A549 treated with GW870086 at 1 μM for 4 hours (cell line): ENCODE data around the gene RUVBL2. TPM values are rescaled to one million over a fixed set of nuclear protein-coding genes. Genes with fewer than 3 reads are reported as not detected.

Experiments used
- total RNA-seq: library from RNA; stranded (reverse); fragments of 200-300 nt; extraction: Qiagen RNA extraction; gene quantifications from 5 replicates; pipeline ENCODE4 v1.2.3, GENCODE V29; 2022; ENCODE audit warnings: low read depth

RUVBL2 gene
- 214 to 245 TPM (median 232 TPM) in 5 replicates for total RNA-seq

GRCh38 chr19:48993175-48994034, at the start of gene RUVBL2, which contains the start of gene GYS1:
RUVBL2 (plus strand) TSS chr19:48993887; CDS start chr19:48993912, 25 bp downstream.
GYS1 (minus strand) TSS chr19:48993309; CDS start chr19:48993112, 197 bp downstream.

GRCh38 chr19:48954595-48955307, 38.9 kb upstream of the RUVBL2 start, which contains the start of gene BAX:
BAX (plus strand) TSS chr19:48954875; CDS start chr19:48954929, 54 bp downstream.

GRCh38 chr19:48965040-48965805, 28.5 kb upstream of the RUVBL2 start, which contains the start of gene FTL:
FTL (plus strand) TSS chr19:48965309; CDS start chr19:48965508, 199 bp downstream.

GRCh38 chr19:49017041-49017665, 23.5 kb downstream of the RUVBL2 start, which contains the start of gene LHB:
LHB (minus strand) TSS chr19:49017091; CDS start chr19:49017081, 10 bp downstream.

GRCh38 chr19:49024233-49024632, 30.5 kb downstream of the RUVBL2 start, which contains the start of gene CGB3:
CGB3 (minus strand) TSS chr19:49024333; CDS start chr19:49023971, 362 bp downstream.

GRCh38 chr19:49031642-49032301, 38.1 kb downstream of the RUVBL2 start, which contains the start of gene CGB2:
CGB2 (plus strand) TSS chr19:49031890; CDS start chr19:49032096, 206 bp downstream.

GRCh38 chr19:49036815-49037214, 43.1 kb downstream of the RUVBL2 start, which contains the start of gene CGB1:
CGB1 (minus strand) TSS chr19:49036895; CDS start chr19:49036711, 184 bp downstream.

DNA sequence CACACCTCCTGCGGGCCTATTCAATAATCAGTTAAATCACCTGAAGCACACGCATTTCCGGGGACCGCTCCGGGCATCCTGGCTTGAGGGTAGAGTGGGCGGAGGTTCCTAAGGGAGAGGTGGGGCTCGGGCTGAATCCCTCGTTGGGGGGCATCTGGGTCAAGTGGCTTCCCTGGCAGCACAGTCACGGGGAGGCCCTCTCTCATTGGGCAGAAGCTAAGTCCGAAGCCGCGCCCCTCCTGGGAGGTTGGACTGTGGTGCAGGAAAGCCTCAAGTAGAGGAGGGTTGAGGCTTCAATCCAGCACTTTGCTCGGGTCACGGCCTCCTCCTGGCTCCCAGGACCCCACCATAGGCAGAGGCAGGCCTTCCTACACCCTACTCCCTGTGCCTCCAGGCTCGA, 49.9 kb downstream of the RUVBL2 start, which contains the start of gene CGB5:
Gene CGB5 (plus strand): TSS at position 301 of the 400 bp plus-strand sequence. CDS start 362 bp downstream, outside the sequence.

GRCh38 chr19:49049011-49049410, 55.3 kb downstream of the RUVBL2 start, which contains the start of gene CGB8:
CGB8 (minus strand) TSS chr19:49049111; CDS start chr19:49048739, 372 bp downstream.

DNA sequence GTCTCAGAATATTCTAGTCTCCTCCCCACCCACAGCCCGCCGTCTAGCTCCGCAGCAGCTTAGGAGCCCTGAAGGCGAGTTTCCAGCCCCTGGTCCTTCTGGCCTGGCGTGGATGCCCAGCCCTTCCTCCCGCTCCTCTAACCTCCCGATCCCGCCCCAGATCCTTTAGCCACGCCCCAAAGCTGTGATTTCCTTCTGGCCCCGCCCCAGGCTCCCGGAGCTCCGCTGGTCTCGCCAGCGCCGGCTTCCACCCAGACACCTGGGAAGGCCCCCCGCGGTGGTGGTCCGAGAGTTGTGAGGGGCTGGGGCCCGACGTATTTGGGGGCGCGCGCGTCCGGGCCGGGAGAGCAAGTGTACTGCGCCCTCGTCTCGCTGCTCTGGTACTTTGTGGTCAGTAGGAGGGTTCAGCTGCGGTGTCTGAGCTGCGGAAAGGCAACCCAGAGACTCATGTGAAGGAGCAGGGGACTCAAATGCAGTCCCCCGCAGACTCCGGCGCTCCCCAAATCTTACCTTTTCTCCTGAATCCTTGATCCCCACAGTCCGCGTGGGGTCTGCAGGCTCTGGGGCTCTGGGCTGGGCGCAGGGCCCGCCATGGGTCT, 64.0 kb downstream of the RUVBL2 start, which contains the start of gene CGB7:
Gene CGB7 (minus strand): TSS at position 114 of the 599 bp plus-strand sequence. CDS start 2,374 bp downstream, outside the sequence.

GRCh38 chr19:49064768-49065611, 71.3 kb downstream of the RUVBL2 start, which contains the start of gene NTF4:
NTF4 (minus strand) TSS chr19:49064818; CDS start chr19:49061997, 2,821 bp downstream.

Other genes starting within 250 kb of the RUVBL2 start
- not detected in 5 replicates for gene IZUMO1, start 247.0 kb upstream of the RUVBL2 start, total RNA-seq
- 0.03 to 0.10 TPM (median 0.08 TPM) in 5 replicates for gene FUT1, start 241.2 kb upstream of the RUVBL2 start, total RNA-seq
- not detected in 5 replicates for gene FGF21, start 238.4 kb upstream of the RUVBL2 start, total RNA-seq
- 50.8 to 62.8 TPM (median 58.1 TPM) in 5 replicates for gene BCAT2, start 182.9 kb upstream of the RUVBL2 start, total RNA-seq
- gene HSD17B14, start 157.4 kb upstream of the RUVBL2 start, total RNA-seq, result 12.3 to 16.2 TPM (median 13.0 TPM) in 5 replicates
- 1.1 to 2.2 TPM (median 1.5 TPM) in 5 replicates for gene PLEKHA4, start 125.3 kb upstream of the RUVBL2 start, total RNA-seq
- gene PPP1R15A, start 121.5 kb upstream of the RUVBL2 start, total RNA-seq, result 84.1 to 116 TPM (median 94.2 TPM) in 5 replicates
- not detected in 5 replicates for gene TULP2, start 95.1 kb upstream of the RUVBL2 start, total RNA-seq
- gene NUCB1, start 93.6 kb upstream of the RUVBL2 start, total RNA-seq, result 193 to 220 TPM (median 200 TPM) in 5 replicates
- gene DHDH, start 60.2 kb upstream of the RUVBL2 start, total RNA-seq, result 1.2 to 2.7 TPM (median 1.7 TPM) in 5 replicates
- 267 to 409 TPM (median 344 TPM) in 5 replicates for gene BAX, start 39.0 kb upstream of the RUVBL2 start, total RNA-seq
- gene FTL, start 28.6 kb upstream of the RUVBL2 start, total RNA-seq, result 16,193 to 24,145 TPM (median 18,864 TPM) in 5 replicates
- gene GYS1, start 578 bp upstream of the RUVBL2 start, total RNA-seq, result 16.8 to 21.1 TPM (median 19.5 TPM) in 5 replicates
- gene LHB, start 23.2 kb downstream of the RUVBL2 start, total RNA-seq, result not detected in 5 replicates
- 0.38 TPM in 1 of 5 replicates, not detected in the others for gene CGB3, start 30.4 kb downstream of the RUVBL2 start, total RNA-seq
- gene CGB2, start 38.0 kb downstream of the RUVBL2 start, total RNA-seq, result 0.26 to 0.34 TPM (median 0.26 TPM) in 3 of 5 replicates, not detected in the others
- 0.21 TPM in 1 of 5 replicates, not detected in the others for gene CGB1, start 43.0 kb downstream of the RUVBL2 start, total RNA-seq
- 0.59 to 2.7 TPM (median 1.2 TPM) in 5 replicates for gene CGB5, start 50.0 kb downstream of the RUVBL2 start, total RNA-seq
- gene CGB8, start 55.2 kb downstream of the RUVBL2 start, total RNA-seq, result 1.9 to 3.4 TPM (median 2.0 TPM) in 5 replicates
- gene CGB7, start 63.9 kb downstream of the RUVBL2 start, total RNA-seq, result 0.21 to 0.97 TPM (median 0.55 TPM) in 4 of 5 replicates, not detected in the other
- 0.42 to 0.61 TPM (median 0.54 TPM) in 5 replicates for gene NTF4, start 70.9 kb downstream of the RUVBL2 start, total RNA-seq
- gene KCNA7, start 78.8 kb downstream of the RUVBL2 start, total RNA-seq, result not detected in 5 replicates
- gene SNRNP70, start 91.6 kb downstream of the RUVBL2 start, total RNA-seq, result 302 to 324 TPM (median 319 TPM) in 5 replicates
- gene LIN7B, start 120.5 kb downstream of the RUVBL2 start, total RNA-seq, result 5.7 to 7.1 TPM (median 6.7 TPM) in 5 replicates
- 1.5 to 2.5 TPM (median 1.6 TPM) in 5 replicates for gene C19orf73, start 125.3 kb downstream of the RUVBL2 start, total RNA-seq
- 4.5 to 8.8 TPM (median 8.1 TPM) in 5 replicates for gene PPFIA3, start 125.7 kb downstream of the RUVBL2 start, total RNA-seq
- gene HRC, start 161.5 kb downstream of the RUVBL2 start, total RNA-seq, result 0.06 TPM in 2 of 5 replicates, not detected in the others
- 6.9 to 10.2 TPM (median 8.4 TPM) in 5 replicates for gene TRPM4, start 163.9 kb downstream of the RUVBL2 start, total RNA-seq